Measurements from ENCODE around the gene USP5. TPM values are rescaled to one million over a fixed set of nuclear protein-coding genes. Genes with fewer than 3 reads are reported as not detected.

Gene USP5
- total and polyA plus RNA-seq, 2 donors (not counting 3 experiments of a cell fraction or from before 2014, with no cell fraction given), result 68.9 to 135 TPM

DNA sequence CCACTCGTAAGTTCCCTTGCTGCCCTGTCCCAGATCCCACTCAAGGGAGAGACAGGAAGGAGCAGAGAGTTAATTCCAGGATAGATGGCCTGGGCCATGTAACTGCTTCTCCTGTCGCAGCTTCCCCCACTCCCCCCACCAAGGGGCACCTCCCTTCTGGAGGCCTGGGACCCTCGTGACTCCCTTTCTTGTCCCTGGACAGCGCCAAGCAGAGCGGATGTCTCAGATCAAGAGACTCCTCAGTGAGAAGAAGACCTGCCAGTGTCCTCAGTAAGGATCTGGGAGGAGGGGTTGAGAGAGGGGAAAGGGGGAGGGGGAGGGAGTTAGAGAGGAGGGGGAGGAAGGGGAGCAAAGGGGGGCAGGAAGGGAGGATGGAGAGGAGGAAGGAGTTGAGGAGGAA, 33.3 kb upstream of the USP5 start:
- no peaks in the 10 kb centered on the region for H3K9me3 ChIP-seq (replicated peaks; ENCODE audit: control insufficient read depth, insufficient read depth, low read length)
- ChIA-PET POLR2A (no interaction called here), CTCF (interaction anchor here (0.7 kb wide), 1 partner anchor 66 kb away, joined by 4 read pairs; the partner anchor contains the start of gene MLF2)
- intact Hi-C loops (cut with micrococcal nuclease) (no loop called here), dilution Hi-C loops (cut with MboI; ENCODE audit: extremely low pct_ligation_motif_present, low sequenced_read_pairs) (no loop called here)
- no peak overlapping the region for H3K27ac ChIP-seq (ENCODE audit: insufficient read depth, low read depth, low read length)
- FAIRE-seq (no peak), DNase-seq (ENCODE audit: low read depth, low spot score) (no peak)
- no peak overlapping the region for H3K4me2 ChIP-seq (ENCODE audit: insufficient read depth, low read length)
- H3K4me3 ChIP-seq (replicated peaks in 1 of 3; ENCODE audit: insufficient read depth in 1 of 3, low read depth in 1 of 3, low read length in 3 of 3), result no peak overlapping the region
- no peak overlapping the region for H2AFZ ChIP-seq (ENCODE audit: low read depth, low read length)
- H3K36me3 ChIP-seq (ENCODE audit: control insufficient read depth in 2 of 2, extremely low read depth in 1 of 2, insufficient read depth in 2 of 2, low read length in 2 of 2), result no peaks in the 10 kb centered on the region
- no peaks in the 10 kb centered on the region for H3K9me1 ChIP-seq (replicated peaks; ENCODE audit: control insufficient read depth, extremely low read depth, insufficient read depth, low read length)
- no peak overlapping the region for H3K9ac ChIP-seq (replicated peaks; ENCODE audit: extremely low read depth, insufficient read depth, low read length)
- H3K4me1 ChIP-seq (ENCODE audit: control insufficient read depth, extremely low read depth, insufficient read depth, low read length), result peaks cover 12% of the 10 kb centered on the region
- no peaks in the 10 kb centered on the region for H3K79me2 ChIP-seq (ENCODE audit: control insufficient read depth, insufficient read depth, low read length)
- TF ChIP-seq FOS (IDR thresholded peaks at IDR 0.05; ENCODE audit: borderline replicate concordance, insufficient read depth, low read length), result no peak
- no peak for TF ChIP-seq GATA2 (IDR thresholded peaks at IDR 0.05; ENCODE audit: insufficient read depth, insufficient read length, low read depth, low read length)
- no peak for TF ChIP-seq EZH2 (IDR thresholded peaks at IDR 0.05; ENCODE audit: borderline replicate concordance, low read depth, low read length, severe bottlenecking)
- TF ChIP-seq, protein P1, sequence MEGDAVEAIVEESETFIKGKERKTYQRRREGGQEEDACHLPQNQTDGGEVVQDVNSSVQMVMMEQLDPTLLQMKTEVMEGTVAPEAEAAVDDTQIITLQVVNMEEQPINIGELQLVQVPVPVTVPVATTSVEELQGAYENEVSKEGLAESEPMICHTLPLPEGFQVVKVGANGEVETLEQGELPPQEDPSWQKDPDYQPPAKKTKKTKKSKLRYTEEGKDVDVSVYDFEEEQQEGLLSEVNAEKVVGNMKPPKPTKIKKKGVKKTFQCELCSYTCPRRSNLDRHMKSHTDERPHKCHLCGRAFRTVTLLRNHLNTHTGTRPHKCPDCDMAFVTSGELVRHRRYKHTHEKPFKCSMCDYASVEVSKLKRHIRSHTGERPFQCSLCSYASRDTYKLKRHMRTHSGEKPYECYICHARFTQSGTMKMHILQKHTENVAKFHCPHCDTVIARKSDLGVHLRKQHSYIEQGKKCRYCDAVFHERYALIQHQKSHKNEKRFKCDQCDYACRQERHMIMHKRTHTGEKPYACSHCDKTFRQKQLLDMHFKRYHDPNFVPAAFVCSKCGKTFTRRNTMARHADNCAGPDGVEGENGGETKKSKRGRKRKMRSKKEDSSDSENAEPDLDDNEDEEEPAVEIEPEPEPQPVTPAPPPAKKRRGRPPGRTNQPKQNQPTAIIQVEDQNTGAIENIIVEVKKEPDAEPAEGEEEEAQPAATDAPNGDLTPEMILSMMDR (IDR thresholded peaks at IDR 0.05; ENCODE audit: extremely low read depth in 1 of 2, insufficient read depth in 1 of 2, low read depth in 1 of 2, low read length in 2 of 2), result no peak
- TF ChIP-seq POLR2A (IDR thresholded peaks at IDR 0.05; ENCODE audit: low read depth, low read length), result no peak
- no peak for TF ChIP-seq MYC (IDR thresholded peaks at IDR 0.05; ENCODE audit: low read depth, low read length)
- TF ChIP-seq JUN (IDR thresholded peaks at IDR 0.05; ENCODE audit: borderline replicate concordance, insufficient read depth, insufficient read length, low read depth), result no peak
- TF ChIP-seq POLR2AphosphoS5 (IDR thresholded peaks at IDR 0.05; ENCODE audit: insufficient read depth, low read depth, low read length), result no peak
- TF ChIP-seq, protein P2, sequence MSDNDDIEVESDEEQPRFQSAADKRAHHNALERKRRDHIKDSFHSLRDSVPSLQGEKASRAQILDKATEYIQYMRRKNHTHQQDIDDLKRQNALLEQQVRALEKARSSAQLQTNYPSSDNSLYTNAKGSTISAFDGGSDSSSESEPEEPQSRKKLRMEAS (IDR thresholded peaks at IDR 0.05; ENCODE audit: insufficient read depth, insufficient read length), result no peak
- no TSS peak for BruUV-seq (replicated peaks)
- H4K20me1 ChIP-seq (replicated peaks; ENCODE audit: control insufficient read depth, extremely low read depth, insufficient read depth, low read length), result no peaks in the 10 kb centered on the region
- peaks cover 3 to 5% of the 10 kb centered on the region in 2 experiments for H3K27me3 ChIP-seq (ENCODE audit: control insufficient read depth in 2 of 2, insufficient read depth in 2 of 2, low read length in 2 of 2)
